ENCODE results near the gene PHF1.

The PHF1 gene

GRCh38 chr6:33453393-33454008 is 42.7 kb downstream of the PHF1 start:
- in situ Hi-C loops (cut with MboI; ENCODE audit: low sequenced_read_pairs), result no loop called here

GRCh38 chr6:33454009-33454946 is 43.5 kb downstream of the PHF1 start, which contains the start of gene ZBTB9:
Gene ZBTB9, plus strand, starts transcription at chr6:33454576. Its CDS starts 525 bp downstream, at chr6:33455101.
- in situ Hi-C loops (cut with MboI; ENCODE audit: low sequenced_read_pairs), result no loop called here

GRCh38 chr6:33455051-33455450 is 44.2 kb downstream of the PHF1 start:
- in situ Hi-C loops (cut with MboI; ENCODE audit: low sequenced_read_pairs), result no loop called here

GRCh38 chr6:33456156-33456555 is 45.3 kb downstream of the PHF1 start:
- in situ Hi-C loops (cut with MboI; ENCODE audit: low sequenced_read_pairs), result no loop called here

- in situ Hi-C loops (cut with MboI; ENCODE audit: low sequenced_read_pairs), result no loop called here
Measured at GRCh38 chr6:33458676-33459075, 47.9 kb downstream of the PHF1 start.

GRCh38 chr6:33459226-33459625 is 48.4 kb downstream of the PHF1 start:
- in situ Hi-C loops (cut with MboI; ENCODE audit: low sequenced_read_pairs), result no loop called here
